ENCODE data around the gene OR4K17.
"Not testable (repeated sequence)": the region's sequence is repeated elsewhere in the genome, so short reads cannot be mapped to it uniquely, and the experiment has no call there.

The OR4K17 gene

DNA sequence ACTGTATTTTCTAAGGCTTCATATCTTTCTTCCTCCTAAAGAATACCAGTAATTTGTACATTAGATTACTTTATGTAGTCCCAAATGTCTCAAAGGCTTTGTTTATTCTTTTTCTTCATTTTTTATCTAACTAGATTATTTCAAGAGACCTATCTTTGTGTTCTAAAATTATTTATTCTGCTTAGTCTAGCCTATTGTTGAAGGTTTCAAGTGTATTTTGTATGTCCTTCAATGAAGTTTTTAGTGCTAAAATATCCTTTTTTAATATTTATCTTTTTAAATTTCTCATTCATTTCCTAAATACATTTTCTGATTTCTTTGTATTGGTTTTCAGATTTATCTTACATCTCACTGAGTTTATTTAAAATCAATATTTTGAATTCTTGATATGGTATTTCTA is 53.9 kb downstream of the OR4K17 start:
- Histone ChIP-seq H3K36me3 (ENCODE audit: control insufficient read depth in 2 of 2, insufficient read depth in 1 of 2, low read length in 2 of 2) (no peaks in the 10 kb centered on the region), H3K9me3 (ENCODE audit: control insufficient read depth, insufficient read depth, low read depth, low read length) (no peaks in the 10 kb centered on the region), H3K4me1 (ENCODE audit: control insufficient read depth, insufficient read depth, low read length) (no peaks in the 10 kb centered on the region), H3K27ac (ENCODE audit: extremely low read depth, low read depth, low read length) (no peak overlapping the region), H3K4me3 (ENCODE audit: low read depth, low read length) (no peak overlapping the region)
- CTCF ChIA-PET, result no interaction called here
- POLR2A ChIA-PET, result no interaction called here
- TF ChIP-seq ZNF239 (tag by site-specific recombination; IDR thresholded peaks at IDR 0.05) (no peak), ZNF529 (tag by site-specific recombination; IDR thresholded peaks at IDR 0.05; ENCODE audit: insufficient replicate concordance) (no peak), SP3 (tag by site-specific recombination; IDR thresholded peaks at IDR 0.05) (no peak), HOXC10 (CRISPR knock-in tag; IDR thresholded peaks at IDR 0.05) (no peak), ZBTB8A (tag by site-specific recombination; IDR thresholded peaks at IDR 0.05) (no peak)
- TF ChIP-seq, protein P1, sequence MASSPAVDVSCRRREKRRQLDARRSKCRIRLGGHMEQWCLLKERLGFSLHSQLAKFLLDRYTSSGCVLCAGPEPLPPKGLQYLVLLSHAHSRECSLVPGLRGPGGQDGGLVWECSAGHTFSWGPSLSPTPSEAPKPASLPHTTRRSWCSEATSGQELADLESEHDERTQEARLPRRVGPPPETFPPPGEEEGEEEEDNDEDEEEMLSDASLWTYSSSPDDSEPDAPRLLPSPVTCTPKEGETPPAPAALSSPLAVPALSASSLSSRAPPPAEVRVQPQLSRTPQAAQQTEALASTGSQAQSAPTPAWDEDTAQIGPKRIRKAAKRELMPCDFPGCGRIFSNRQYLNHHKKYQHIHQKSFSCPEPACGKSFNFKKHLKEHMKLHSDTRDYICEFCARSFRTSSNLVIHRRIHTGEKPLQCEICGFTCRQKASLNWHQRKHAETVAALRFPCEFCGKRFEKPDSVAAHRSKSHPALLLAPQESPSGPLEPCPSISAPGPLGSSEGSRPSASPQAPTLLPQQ (tag by site-specific recombination; IDR thresholded peaks at IDR 0.05), result no peak

DNA sequence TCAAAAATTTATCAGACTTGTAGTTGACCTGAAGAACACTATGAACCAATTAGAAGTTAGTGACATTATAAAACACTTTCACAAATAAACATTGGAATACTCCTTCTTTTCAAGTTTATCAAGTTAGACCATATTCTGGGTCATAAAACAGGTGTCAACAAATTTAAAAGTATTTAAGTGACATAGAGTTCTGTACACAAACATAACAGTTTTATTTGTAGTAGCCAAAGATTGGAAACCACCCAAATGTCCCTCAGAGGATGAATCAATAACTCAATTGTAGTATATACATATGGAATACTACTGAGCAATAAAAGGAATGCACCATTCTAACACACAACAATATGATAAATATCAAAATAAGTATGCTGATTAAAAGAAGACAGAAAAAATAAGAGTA is 56.6 kb downstream of the OR4K17 start:
- H3K27ac ChIP-seq (ENCODE audit: extremely low read depth, low read depth, low read length), result no peak overlapping the region
- no peaks in the 10 kb centered on the region for H3K9me3 ChIP-seq (ENCODE audit: control insufficient read depth, insufficient read depth, low read depth, low read length)
- no peaks in the 10 kb centered on the region for H3K36me3 ChIP-seq (ENCODE audit: control insufficient read depth in 2 of 2, insufficient read depth in 1 of 2, low read length in 2 of 2)
- TF ChIP-seq, protein P2, sequence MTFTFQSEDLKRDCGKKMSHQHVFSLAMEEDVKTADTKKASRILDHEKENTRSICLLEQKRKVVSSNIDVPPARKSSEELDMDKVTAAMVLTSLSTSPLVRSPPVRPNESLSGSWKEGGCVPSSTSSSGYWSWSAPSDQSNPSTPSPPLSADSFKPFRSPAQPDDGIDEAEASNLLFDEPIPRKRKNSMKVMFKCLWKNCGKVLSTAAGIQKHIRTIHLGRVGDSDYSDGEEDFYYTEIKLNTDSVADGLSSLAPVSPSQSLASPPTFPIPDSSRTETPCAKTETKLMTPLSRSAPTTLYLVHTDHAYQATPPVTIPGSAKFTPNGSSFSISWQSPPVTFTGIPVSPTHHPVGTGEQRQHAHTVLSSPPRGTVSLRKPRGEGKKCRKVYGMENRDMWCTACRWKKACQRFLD (tag by site-specific recombination; IDR thresholded peaks at IDR 0.05), result no peak
- TF ChIP-seq ZNF2 (tag by site-specific recombination; IDR thresholded peaks at IDR 0.05) (no peak), ZNF510 (tag by site-specific recombination; IDR thresholded peaks at IDR 0.05; ENCODE audit: insufficient replicate concordance) (no peak), BCL11B (tag by site-specific recombination; IDR thresholded peaks at IDR 0.05; ENCODE audit: low read depth) (no peak)
- TF ChIP-seq, protein P3, sequence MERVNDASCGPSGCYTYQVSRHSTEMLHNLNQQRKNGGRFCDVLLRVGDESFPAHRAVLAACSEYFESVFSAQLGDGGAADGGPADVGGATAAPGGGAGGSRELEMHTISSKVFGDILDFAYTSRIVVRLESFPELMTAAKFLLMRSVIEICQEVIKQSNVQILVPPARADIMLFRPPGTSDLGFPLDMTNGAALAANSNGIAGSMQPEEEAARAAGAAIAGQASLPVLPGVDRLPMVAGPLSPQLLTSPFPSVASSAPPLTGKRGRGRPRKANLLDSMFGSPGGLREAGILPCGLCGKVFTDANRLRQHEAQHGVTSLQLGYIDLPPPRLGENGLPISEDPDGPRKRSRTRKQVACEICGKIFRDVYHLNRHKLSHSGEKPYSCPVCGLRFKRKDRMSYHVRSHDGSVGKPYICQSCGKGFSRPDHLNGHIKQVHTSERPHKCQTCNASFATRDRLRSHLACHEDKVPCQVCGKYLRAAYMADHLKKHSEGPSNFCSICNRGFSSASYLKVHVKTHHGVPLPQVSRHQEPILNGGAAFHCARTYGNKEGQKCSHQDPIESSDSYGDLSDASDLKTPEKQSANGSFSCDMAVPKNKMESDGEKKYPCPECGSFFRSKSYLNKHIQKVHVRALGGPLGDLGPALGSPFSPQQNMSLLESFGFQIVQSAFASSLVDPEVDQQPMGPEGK (tag by site-specific recombination; IDR thresholded peaks at IDR 0.05), result no peak
- TF ChIP-seq, protein P4, sequence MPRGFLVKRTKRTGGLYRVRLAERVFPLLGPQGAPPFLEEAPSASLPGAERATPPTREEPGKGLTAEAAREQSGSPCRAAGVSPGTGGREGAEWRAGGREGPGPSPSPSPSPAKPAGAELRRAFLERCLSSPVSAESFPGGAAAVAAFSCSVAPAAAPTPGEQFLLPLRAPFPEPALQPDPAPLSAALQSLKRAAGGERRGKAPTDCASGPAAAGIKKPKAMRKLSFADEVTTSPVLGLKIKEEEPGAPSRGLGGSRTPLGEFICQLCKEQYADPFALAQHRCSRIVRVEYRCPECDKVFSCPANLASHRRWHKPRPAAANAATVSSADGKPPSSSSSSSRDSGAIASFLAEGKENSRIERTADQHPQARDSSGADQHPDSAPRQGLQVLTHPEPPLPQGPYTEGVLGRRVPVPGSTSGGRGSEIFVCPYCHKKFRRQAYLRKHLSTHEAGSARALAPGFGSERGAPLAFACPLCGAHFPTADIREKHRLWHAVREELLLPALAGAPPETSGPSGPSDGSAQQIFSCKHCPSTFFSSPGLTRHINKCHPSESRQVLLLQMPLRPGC (tag by site-specific recombination; IDR thresholded peaks at IDR 0.05), result no peak
- H3K4me3 ChIP-seq (ENCODE audit: low read depth, low read length), result no peak overlapping the region
- no peaks in the 10 kb centered on the region for H3K4me1 ChIP-seq (ENCODE audit: control insufficient read depth, insufficient read depth, low read length)
- ChIA-PET POLR2A (no interaction called here), CTCF (no interaction called here)

DNA sequence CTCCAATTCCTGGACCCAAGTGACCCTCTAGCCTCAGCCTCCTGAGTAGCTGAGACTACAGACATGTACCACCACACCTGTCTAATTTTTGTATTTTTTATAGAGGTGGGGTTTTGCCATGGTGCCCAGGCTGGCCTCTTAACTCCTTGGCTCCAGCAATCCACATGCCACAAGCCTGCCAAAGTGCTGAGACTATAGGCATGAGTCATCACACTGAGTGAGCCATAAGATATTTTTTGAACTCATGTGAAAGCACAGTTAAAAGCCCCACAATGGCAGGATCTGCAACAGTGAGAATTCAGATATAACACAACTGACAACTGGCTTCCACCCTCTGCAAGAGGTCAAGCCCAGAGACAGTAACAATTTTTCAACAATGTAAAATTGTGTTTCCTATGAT is 59.3 kb downstream of the OR4K17 start:
- H3K9me3 ChIP-seq (ENCODE audit: control insufficient read depth, insufficient read depth, low read depth, low read length); CTCF ChIA-PET: not testable (repeated sequence)

More for the DNA sequence above, 59.3 kb downstream of the OR4K17 start:
- H3K27ac ChIP-seq (ENCODE audit: extremely low read depth, low read depth, low read length); H3K4me1 ChIP-seq (ENCODE audit: control insufficient read depth, insufficient read depth, low read length); H3K36me3 ChIP-seq (ENCODE audit: control insufficient read depth in 2 of 2, insufficient read depth in 1 of 2, low read length in 2 of 2); H3K4me3 ChIP-seq (ENCODE audit: low read depth, low read length); POLR2A ChIA-PET: not testable (repeated sequence)

Measured in HEK293 (cell line).